OCI-LY1 (cell line): Measurements from ENCODE around the gene TIMM22.
"Not testable (repeated sequence)": the region's sequence is repeated elsewhere in the genome, so short reads cannot be mapped to it uniquely, and the experiment has no call there.

Experiments used
- H2AFZ ChIP-seq: fragments of 200-600 bp; sonication (generic), shearing (Covaris generic); 2 replicates; pipeline ENCODE4 v1.6.0; 2014; ENCODE audit warnings: antibody characterized with exemption, mild to moderate bottlenecking, low read length
- H3F3A ChIP-seq: fragments of 200-600 bp; sonication (generic), shearing (Covaris generic); 2 replicates; pipeline ENCODE4 v1.6.0; 2014; ENCODE audit warnings: mild to moderate bottlenecking, antibody characterized with exemption, low read length, moderate library complexity; ENCODE audit not compliant: insufficient read depth
- H3K27ac ChIP-seq: fragments of 200-600 bp; sonication (generic); 2 replicates; pipeline ENCODE4 v1.5.1; 2014; ENCODE audit warnings: low read length, mixed run types, mild to moderate bottlenecking, low read depth; ENCODE audit not compliant: poor library complexity, severe bottlenecking
- H3K27me3 ChIP-seq: fragments of 200-600 bp; sonication (generic); 2 replicates; pipeline ENCODE4 v1.6.0; 2014; ENCODE audit warnings: antibody characterized with exemption, mild to moderate bottlenecking, low read length, moderate library complexity; ENCODE audit not compliant: insufficient read depth
- H3K36me3 ChIP-seq: fragments of 200-600 bp; sonication (generic); 2 replicates; pipeline ENCODE4 v1.6.1; 2014; ENCODE audit warnings: mild to moderate bottlenecking, antibody characterized with exemption, low read length, moderate library complexity, mixed read lengths; ENCODE audit not compliant: insufficient read depth
- H3K4me1 ChIP-seq: fragments of 200-600 bp; sonication (generic); 2 replicates; pipeline ENCODE4 v1.5.1; 2014; ENCODE audit warnings: mild to moderate bottlenecking, low read length, moderate library complexity; ENCODE audit not compliant: insufficient read depth, severe bottlenecking
- H3K4me2 ChIP-seq: fragments of 200-600 bp; sonication (generic), shearing (Covaris generic); 2 replicates; pipeline ENCODE4 v1.6.1; 2014; ENCODE audit warnings: low read length
- H3K4me3 ChIP-seq: fragments of 200-600 bp; sonication (generic); 2 replicates; pipeline ENCODE4 v1.5.1; 2014; ENCODE audit warnings: low read length, low read depth, mild to moderate bottlenecking, mixed read lengths; ENCODE audit not compliant: poor library complexity, severe bottlenecking
- H3K79me2 ChIP-seq: fragments of 200-600 bp; shearing (Covaris generic); 2 replicates; pipeline ENCODE4 v1.6.1; 2016; ENCODE audit warnings: mixed run types, low read length, mixed read lengths; ENCODE audit not compliant: insufficient read depth
- H3K9ac ChIP-seq: fragments of 200-600 bp; sonication (generic), shearing (Covaris generic); 2 replicates; pipeline ENCODE4 v1.6.1; 2014; ENCODE audit warnings: mild to moderate bottlenecking, low read length, mixed read lengths
- H3K9me2 ChIP-seq: fragments of 200-600 bp; sonication (generic), shearing (Covaris generic); 2 replicates; pipeline ENCODE4 v1.6.1; 2014; ENCODE audit warnings: low read depth, mild to moderate bottlenecking, low read length, mixed read lengths
- H3K9me3 ChIP-seq: fragments of 200-600 bp; shearing (Covaris generic); 2 replicates; pipeline ENCODE4 v1.6.1; 2014; ENCODE audit warnings: low read length, mixed read lengths
- H4K20me1 ChIP-seq: fragments of 200-600 bp; sonication (generic), shearing (Covaris generic); 2 replicates; pipeline ENCODE4 v1.6.0; 2016; ENCODE audit warnings: mild to moderate bottlenecking, low read length; ENCODE audit not compliant: insufficient read depth
- CTCF ChIP-seq: fragments of 200-600 bp; sonication (generic), shearing (Covaris generic); IDR thresholded peaks from 2 replicates; pipeline ENCODE4 v1.5.1; 2017; ENCODE audit warnings: mild to moderate bottlenecking, antibody characterized with exemption, low read length, moderate library complexity, mixed read lengths
- EZH2 ChIP-seq: fragments of 200-600 bp; sonication (generic), shearing (Covaris generic); IDR thresholded peaks from 2 replicates; pipeline ENCODE4 v1.8.0; 2017; ENCODE audit warnings: borderline replicate concordance, mixed run types, mild to moderate bottlenecking, antibody characterized with exemption, low read length, moderate library complexity, mixed read lengths

TIMM22 gene

GRCh38 chr17:1042486-1042885 lies 45.6 kb downstream of the TIMM22 start:
- Histone ChIP-seq H3K27me3 (no peaks in the 10 kb centered on the region), H3K4me3 (no peak overlapping the region), H3K9me2 (no peaks in the 10 kb centered on the region), H3K4me2 (no peak overlapping the region), H3F3A (no peaks in the 10 kb centered on the region), H3K9ac (no peak overlapping the region), H3K79me2 (no peaks in the 10 kb centered on the region), H3K4me1 (no peaks in the 10 kb centered on the region), H3K36me3 (peaks cover 12% of the 10 kb centered on the region; the same call in 1 of the 2 replicates), H4K20me1 (no peaks in the 10 kb centered on the region), H3K9me3 (no peaks in the 10 kb centered on the region), H2AFZ (no peak overlapping the region), H3K27ac (no peak overlapping the region)
- no peak for TF ChIP-seq EZH2

DNA sequence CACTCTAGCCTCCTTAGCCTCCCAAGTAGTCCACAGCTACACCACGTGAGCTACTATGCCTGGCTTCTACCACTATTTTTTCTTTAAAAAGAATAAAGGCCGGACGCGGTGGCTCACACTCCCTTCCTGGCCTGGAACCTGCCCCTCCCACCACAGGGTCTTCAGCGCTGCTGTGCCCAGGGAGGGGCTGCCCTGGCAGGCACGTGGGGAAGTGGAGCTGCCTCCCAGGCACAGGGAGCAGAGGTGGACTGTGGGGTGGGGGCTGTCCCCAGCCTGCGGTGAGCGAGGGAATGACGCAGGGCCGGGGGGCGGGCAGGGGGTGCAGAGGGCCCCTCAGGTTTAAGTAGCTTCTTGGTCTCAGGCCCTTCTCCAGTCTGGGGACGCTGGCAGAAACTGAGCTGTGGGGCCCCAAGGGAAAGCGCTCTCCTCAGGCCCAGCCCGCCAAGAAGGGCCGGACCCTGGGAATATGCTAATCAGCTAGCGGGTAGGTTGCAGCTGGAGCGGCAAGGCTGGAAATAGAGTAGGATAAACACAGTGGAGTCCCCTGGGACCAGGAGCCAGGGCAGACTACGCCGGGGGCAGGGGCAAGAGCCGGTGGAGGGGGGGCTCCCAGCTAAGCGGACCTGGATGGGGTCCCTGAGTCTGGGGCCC lies 46.8 kb downstream of the TIMM22 start:
- no peaks in the 10 kb centered on the region for H3F3A ChIP-seq
- H3K4me1 ChIP-seq, result no peaks in the 10 kb centered on the region
- no peak overlapping the region for H3K27ac ChIP-seq
- no peaks in the 10 kb centered on the region for H4K20me1 ChIP-seq
- no peaks in the 10 kb centered on the region for H3K27me3 ChIP-seq
- TF ChIP-seq CTCF (no peak), EZH2 (no peak)
- H3K79me2 ChIP-seq, result no peaks in the 10 kb centered on the region
- H3K9me3 ChIP-seq, result no peaks in the 10 kb centered on the region
- H3K9ac ChIP-seq, result no peak overlapping the region
- no peak overlapping the region for H2AFZ ChIP-seq
- H3K4me3 ChIP-seq, result no peak overlapping the region
- H3K36me3 ChIP-seq, result peaks cover 16% of the 10 kb centered on the region; the same call in 1 of the 2 replicates
- H3K4me2 ChIP-seq, result no peak overlapping the region
- H3K9me2 ChIP-seq, result no peaks in the 10 kb centered on the region

GRCh38 chr17:1044387-1045009 lies 47.6 kb downstream of the TIMM22 start:
- H3K36me3 ChIP-seq, result peaks cover 16% of the 10 kb centered on the region; the same call in 1 of the 2 replicates
- not testable (repeated sequence) for H3K9me2 ChIP-seq, H3K27me3 ChIP-seq

GRCh38 chr17:1045456-1045855 lies 48.5 kb downstream of the TIMM22 start:
- Histone ChIP-seq H3K9ac (no peak overlapping the region), H3K4me3 (no peak overlapping the region), H4K20me1 (no peaks in the 10 kb centered on the region), H3K79me2 (no peaks in the 10 kb centered on the region), H3F3A (no peaks in the 10 kb centered on the region), H3K4me2 (no peak overlapping the region), H3K9me2 (no peaks in the 10 kb centered on the region), H3K27me3 (no peaks in the 10 kb centered on the region), H3K4me1 (no peaks in the 10 kb centered on the region), H3K27ac (no peak overlapping the region), H3K9me3 (no peaks in the 10 kb centered on the region), H3K36me3 (peaks cover 16% of the 10 kb centered on the region; the same call in 1 of the 2 replicates), H2AFZ (no peak overlapping the region)
- no peak for TF ChIP-seq CTCF
- TF ChIP-seq EZH2, result no peak

More at GRCh38 chr17:1044387-1045009, 47.6 kb downstream of the TIMM22 start:
- H3K9me3 ChIP-seq, H3K4me1 ChIP-seq, H3K4me3 ChIP-seq, H2AFZ ChIP-seq, H3K4me2 ChIP-seq, H3K27ac ChIP-seq, H4K20me1 ChIP-seq, H3K9ac ChIP-seq, H3F3A ChIP-seq, H3K79me2 ChIP-seq: not testable (repeated sequence)
